ENCODE measurements around the gene DLL1.

- no peak for TF ChIP-seq POLR2A (IDR thresholded peaks at IDR 0.05)
- TF ChIP-seq, protein P1, sequence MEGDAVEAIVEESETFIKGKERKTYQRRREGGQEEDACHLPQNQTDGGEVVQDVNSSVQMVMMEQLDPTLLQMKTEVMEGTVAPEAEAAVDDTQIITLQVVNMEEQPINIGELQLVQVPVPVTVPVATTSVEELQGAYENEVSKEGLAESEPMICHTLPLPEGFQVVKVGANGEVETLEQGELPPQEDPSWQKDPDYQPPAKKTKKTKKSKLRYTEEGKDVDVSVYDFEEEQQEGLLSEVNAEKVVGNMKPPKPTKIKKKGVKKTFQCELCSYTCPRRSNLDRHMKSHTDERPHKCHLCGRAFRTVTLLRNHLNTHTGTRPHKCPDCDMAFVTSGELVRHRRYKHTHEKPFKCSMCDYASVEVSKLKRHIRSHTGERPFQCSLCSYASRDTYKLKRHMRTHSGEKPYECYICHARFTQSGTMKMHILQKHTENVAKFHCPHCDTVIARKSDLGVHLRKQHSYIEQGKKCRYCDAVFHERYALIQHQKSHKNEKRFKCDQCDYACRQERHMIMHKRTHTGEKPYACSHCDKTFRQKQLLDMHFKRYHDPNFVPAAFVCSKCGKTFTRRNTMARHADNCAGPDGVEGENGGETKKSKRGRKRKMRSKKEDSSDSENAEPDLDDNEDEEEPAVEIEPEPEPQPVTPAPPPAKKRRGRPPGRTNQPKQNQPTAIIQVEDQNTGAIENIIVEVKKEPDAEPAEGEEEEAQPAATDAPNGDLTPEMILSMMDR (IDR thresholded peaks at IDR 0.05), result no peak
Measured at GRCh38 chr6:170298688-170299087, 7.8 kb upstream of the DLL1 start.
